Esophagus muscularis mucosa (tissue), 4 donors: ENCODE results near the gene DGKD. TPM values are rescaled to one million over a fixed set of nuclear protein-coding genes. Genes with fewer than 3 reads are reported as not detected.

ENCODE experiments used
- DNase-seq: peaks from one replicate; pipeline ENCODE4 v3.0.0-alpha.2; 2017; ENCODE audit errors: extremely low spot score
- H3K27ac ChIP-seq, 4 donors: fragments of 200-600 bp; sonication (generic); replicated peaks in 1 of 4; 1 replicate in 3 of 4; 2 replicates in 1 of 4; pipeline ENCODE4 v1.5.1; 2016 to 2019; ENCODE audit warnings: mild to moderate bottlenecking in 1 of 4
- H3K27me3 ChIP-seq, 4 donors: fragments of 200-600 bp; sonication (generic); one replicate each; pipeline versions ENCODE4 v1.5.1 to v1.6.0; 2016 to 2019
- H3K36me3 ChIP-seq, 4 donors: fragments of 200-600 bp; sonication (generic); one replicate each; pipeline ENCODE4 v1.5.1; 2016 to 2019
- H3K4me1 ChIP-seq, 4 donors: fragments of 200-600 bp; sonication (generic); one replicate each; pipeline ENCODE4 v1.5.1; 2016 to 2019
- H3K4me3 ChIP-seq, 4 donors: fragments of 200-600 bp; sonication (generic); 1 replicate in 2 of 4; 2 replicates in 2 of 4; pipeline ENCODE4 v1.5.1; 2016 to 2019; ENCODE audit warnings: mild to moderate bottlenecking in 4 of 4, moderate library complexity in 1 of 4
- H3K9me3 ChIP-seq, 4 donors: fragments of 200-600 bp; sonication (generic); 1 replicate in 3 of 4; 2 replicates in 1 of 4; pipeline ENCODE4 v1.5.1; 2016 to 2019
- EP300 ChIP-seq: sonication (generic); formaldehyde crosslinking; IDR thresholded peaks from one replicate; pipeline ENCODE4 v1.6.1; 2017; ENCODE audit warnings: antibody characterized with exemption
- POLR2A ChIP-seq: fragments of 450-650 bp; IDR thresholded peaks from one replicate; pipeline ENCODE4 v1.6.1; 2017; ENCODE audit warnings: antibody characterized with exemption, moderate library complexity, mild to moderate bottlenecking, low read depth
- POLR2AphosphoS5 ChIP-seq, 2 donors: sonication (generic); formaldehyde crosslinking; IDR thresholded peaks; one replicate each; pipeline ENCODE4 v1.6.1; 2017; ENCODE audit warnings: antibody characterized with exemption in 2 of 2
- WGBS: methylation state at CpG from one replicate; pipeline ENCODE4 v1.1.5; 2018; 5-methylcytosine and 5-hydroxymethylcytosine counted together
- intact Hi-C: fragments of 100-400 bp; cut with DNase I; formaldehyde crosslinking; loops from one replicate; pipeline ENCODE4 v1.15.1; 2023
- total RNA-seq, 4 donors: library from RNA; depleted of rRNA; stranded (reverse); fragments of >200 nt; gene quantifications; one replicate each; pipeline versions ENCODE4 v1.1.0 to v1.2.1, GENCODE V29; 2016
- TF ChIP-seq, protein P1 (sequence below), 3 experiments: fragments of 200-600 bp in 2 of 3; fragments of 450-650 bp in 1 of 3; sonication (generic) in 2 of 3; IDR thresholded peaks; one replicate each; pipeline ENCODE4 v1.5.1; 2017 to 2019; ENCODE audit warnings: antibody characterized with exemption in 3 of 3, mild to moderate bottlenecking in 2 of 3, moderate library complexity in 1 of 3

DGKD gene
- total RNA-seq, 4 donors from 2014 or later = 11.6 to 16.1 (median 13.3) TPM

- DNase-seq = no peak
- Histone ChIP-seq H3K4me3 (peak overlapping the region; percentile 71 to 86 (median 72)), H3K27ac (peak overlapping the region in 1 of 4 donors; percentile 66), H3K4me1 (peaks cover 21 to 60% (median 53%) of the 10 kb centered on the region in 4 donors), H3K9me3 (no peaks in the 10 kb centered on the region), H3K36me3 (no peaks in the 10 kb centered on the region), H3K27me3 (no peaks in the 10 kb centered on the region)
- 73% methylated on average over 13 of the region's 22 CpGs for WGBS
- intact Hi-C loops = no loop called here
- TF ChIP-seq POLR2A (no peak), EP300 (no peak), POLR2AphosphoS5 (IDR thresholded peaks at IDR 0.05) (no peak)
- TF ChIP-seq, protein P1, sequence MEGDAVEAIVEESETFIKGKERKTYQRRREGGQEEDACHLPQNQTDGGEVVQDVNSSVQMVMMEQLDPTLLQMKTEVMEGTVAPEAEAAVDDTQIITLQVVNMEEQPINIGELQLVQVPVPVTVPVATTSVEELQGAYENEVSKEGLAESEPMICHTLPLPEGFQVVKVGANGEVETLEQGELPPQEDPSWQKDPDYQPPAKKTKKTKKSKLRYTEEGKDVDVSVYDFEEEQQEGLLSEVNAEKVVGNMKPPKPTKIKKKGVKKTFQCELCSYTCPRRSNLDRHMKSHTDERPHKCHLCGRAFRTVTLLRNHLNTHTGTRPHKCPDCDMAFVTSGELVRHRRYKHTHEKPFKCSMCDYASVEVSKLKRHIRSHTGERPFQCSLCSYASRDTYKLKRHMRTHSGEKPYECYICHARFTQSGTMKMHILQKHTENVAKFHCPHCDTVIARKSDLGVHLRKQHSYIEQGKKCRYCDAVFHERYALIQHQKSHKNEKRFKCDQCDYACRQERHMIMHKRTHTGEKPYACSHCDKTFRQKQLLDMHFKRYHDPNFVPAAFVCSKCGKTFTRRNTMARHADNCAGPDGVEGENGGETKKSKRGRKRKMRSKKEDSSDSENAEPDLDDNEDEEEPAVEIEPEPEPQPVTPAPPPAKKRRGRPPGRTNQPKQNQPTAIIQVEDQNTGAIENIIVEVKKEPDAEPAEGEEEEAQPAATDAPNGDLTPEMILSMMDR (IDR thresholded peaks at IDR 0.05) = no peak
Measured at GRCh38 chr2:233353101-233353768, 1.1 kb upstream of the DGKD start.

- Histone ChIP-seq H3K36me3 (no peaks in the 10 kb centered on the region), H3K4me3 (peak overlapping the region; percentile 71 to 86 (median 72)), H3K4me1 (peaks cover 21 to 52% (median 47%) of the 10 kb centered on the region in 4 donors), H3K27ac (peak overlapping the region in 1 of 4 donors; percentile 46), H3K9me3 (no peaks in the 10 kb centered on the region), H3K27me3 (no peaks in the 10 kb centered on the region)
- WGBS = no CpG with 5 or more reads among the region's 77 CpGs
- intact Hi-C loops = loop anchor here (2.0 kb wide), 2 partner anchors 34 to 88 kb away; no protein-coding TSS in a partner anchor
- DNase-seq = no peak
- TF ChIP-seq EP300 (no peak), POLR2AphosphoS5 (IDR thresholded peaks at IDR 0.05) (no peak), POLR2A (no peak)
- TF ChIP-seq, protein P1 (IDR thresholded peaks at IDR 0.05) = no peak
Measured at GRCh38 chr2:233354500-233354924, 218 bp downstream of the DGKD start.

DNA sequence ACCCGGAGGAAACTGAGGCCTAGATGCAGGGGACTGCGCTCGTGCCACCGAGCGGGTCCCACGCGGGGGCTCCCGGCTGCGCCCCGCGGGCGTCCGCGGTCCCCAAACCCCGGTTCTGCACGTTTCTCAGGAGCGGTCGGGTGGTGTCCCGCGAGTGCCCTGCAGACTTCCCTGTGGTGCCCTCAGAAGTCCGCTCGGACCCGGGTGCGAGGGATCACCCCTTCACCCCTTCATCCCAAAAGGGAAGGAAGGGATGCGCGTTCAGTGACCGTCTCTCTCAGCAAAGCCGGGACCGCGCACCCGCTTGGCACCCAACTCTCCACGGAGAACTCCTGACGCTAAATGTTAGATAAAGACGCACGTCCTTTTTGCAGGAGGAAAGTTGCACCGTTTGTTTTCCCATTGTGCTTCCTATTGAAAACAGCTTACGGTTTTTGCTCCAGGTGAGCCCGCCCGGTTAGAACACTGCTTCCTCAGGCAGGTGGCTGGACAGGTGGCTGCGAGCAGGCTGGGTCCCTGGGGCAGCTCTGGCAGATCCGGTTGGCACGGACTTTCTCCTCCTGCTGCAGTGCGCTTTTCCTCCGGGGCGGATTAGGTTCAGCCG is 779 bp downstream of the DGKD start:
- H3K9me3 ChIP-seq = no peaks in the 10 kb centered on the region
- no peak for DNase-seq
- peak overlapping the region; percentile 71 to 86 (median 72) for H3K4me3 ChIP-seq
- H3K36me3 ChIP-seq = no peaks in the 10 kb centered on the region
- 0% methylated on average over 11 of the region's 46 CpGs for WGBS
- no peaks in the 10 kb centered on the region for H3K27me3 ChIP-seq
- peak overlapping the region in 1 of 4 donors; percentile 46 for H3K27ac ChIP-seq
- TF ChIP-seq, protein P1 (IDR thresholded peaks at IDR 0.05) = no peak
- no peak for TF ChIP-seq POLR2A
- TF ChIP-seq EP300 = no peak
- TF ChIP-seq POLR2AphosphoS5 (IDR thresholded peaks at IDR 0.05) = no peak
- intact Hi-C loops = loop anchor here (2.0 kb wide), 2 partner anchors 34 to 88 kb away; no protein-coding TSS in a partner anchor
- H3K4me1 ChIP-seq = peaks cover 21 to 46% (median 46%) of the 10 kb centered on the region in 4 donors

DNA sequence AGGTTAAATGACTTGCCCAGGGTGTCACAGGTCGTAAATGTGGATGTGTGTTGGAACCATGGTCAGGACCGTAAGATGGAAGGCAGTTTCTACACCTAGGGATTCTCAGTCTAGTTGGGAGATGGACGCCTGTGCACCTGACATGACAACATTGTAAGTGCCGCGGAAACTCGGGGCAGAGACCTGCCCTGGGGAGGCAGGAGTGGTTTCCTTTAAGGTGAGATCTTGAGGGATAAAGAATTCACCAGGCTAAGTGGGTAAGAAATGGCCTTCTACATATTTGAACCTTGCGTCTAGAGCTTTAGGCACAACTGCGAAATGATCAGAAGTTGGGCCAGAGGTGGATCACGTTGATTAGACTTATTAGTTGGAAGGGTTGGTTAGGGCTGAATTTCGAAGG is 1.6 kb downstream of the DGKD start:
- DNase-seq = no peak
- intact Hi-C loops = loop anchor here (2.0 kb wide), 2 partner anchors 33 to 87 kb away; no protein-coding TSS in a partner anchor
- Histone ChIP-seq H3K36me3 (no peaks in the 10 kb centered on the region), H3K27ac (no peak overlapping the region), H3K9me3 (no peaks in the 10 kb centered on the region), H3K27me3 (no peaks in the 10 kb centered on the region), H3K4me3 (peak overlapping the region in 2 of 4 donors; percentile 73 to 86), H3K4me1 (peaks cover 21 to 40% (median 39%) of the 10 kb centered on the region in 4 donors)
- 96% methylated on average over 10 of the region's 10 CpGs for WGBS
- TF ChIP-seq, protein P1 (IDR thresholded peaks at IDR 0.05) = no peak
